SK-N-SH (cell line): ENCODE measurements around the gene PCGF1.

Source experiments
- JUND ChIP-seq: IDR thresholded peaks from 2 replicates; pipeline ENCODE4 v1.4.0; 2012
- MXI1 ChIP-seq: IDR thresholded peaks from 2 replicates; pipeline ENCODE4 v1.6.1; 2012; ENCODE audit warnings: mild to moderate bottlenecking, low read depth, low read length, improper control_type of control experiment

DNA sequence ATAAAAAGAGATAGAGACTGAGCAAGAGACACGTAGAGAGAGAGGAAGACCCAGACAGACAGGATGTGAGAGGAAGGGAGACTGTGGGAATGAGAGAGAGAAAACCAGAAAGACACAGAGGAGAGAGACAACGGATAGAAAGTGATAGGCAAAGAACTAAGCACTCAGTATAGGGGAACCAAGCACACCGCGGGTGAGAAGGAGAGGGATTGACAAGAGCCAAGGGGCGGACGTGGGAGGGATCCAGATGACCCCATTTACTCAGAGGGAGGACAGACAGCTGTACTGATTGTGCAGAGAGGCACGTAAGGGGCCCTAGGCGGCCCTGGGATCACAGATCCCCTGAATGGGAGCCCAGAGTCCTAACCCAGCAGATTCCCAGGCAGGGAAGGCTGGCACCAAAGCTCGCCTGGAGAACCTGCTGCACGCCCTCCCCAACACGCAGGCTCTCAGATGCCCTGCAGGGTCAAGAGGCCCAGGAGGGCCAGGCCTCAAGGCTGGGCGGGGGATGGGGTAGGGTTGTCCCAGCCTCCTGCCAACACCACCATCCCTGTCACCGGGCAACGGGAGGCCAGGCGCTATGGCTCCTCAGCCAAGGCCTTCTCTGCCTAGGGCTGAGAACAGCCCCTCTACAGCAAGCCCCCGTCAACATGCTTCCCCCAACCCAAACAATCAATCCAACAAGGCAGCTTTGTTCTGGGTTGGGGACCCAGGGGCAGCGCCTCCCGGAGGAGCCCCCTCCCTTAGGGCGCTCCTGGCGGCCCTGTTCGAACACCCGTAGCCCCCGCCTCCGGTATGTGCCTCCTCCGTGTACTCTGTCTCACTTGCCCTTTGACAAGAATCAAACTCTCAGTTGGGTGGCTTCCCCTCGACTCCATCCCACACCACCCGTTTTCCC, 45.7 kb upstream of the PCGF1 start:
- TF ChIP-seq JUND = no peak
- no peak for TF ChIP-seq MXI1
